Uterus (tissue), 2 donors: ENCODE measurements around the gene MANSC4.

Experiments
- CTCF ChIP-seq, 4 experiments: fragments of 200-600 bp in 2 of 4; fragments of 450-650 bp in 2 of 4; sonication (generic) in 2 of 4; IDR thresholded peaks; one replicate each; pipeline ENCODE4 v1.5.1; 2016 to 2019; ENCODE audit warnings: antibody characterized with exemption in 4 of 4, mild to moderate bottlenecking in 2 of 4, moderate library complexity in 1 of 4
- POLR2A ChIP-seq, 2 donors: fragments of 450-650 bp; IDR thresholded peaks; one replicate each; pipeline ENCODE4 v1.6.1; 2016; ENCODE audit warnings: antibody characterized with exemption in 2 of 2, mild to moderate bottlenecking in 1 of 2, moderate library complexity in 1 of 2

DNA sequence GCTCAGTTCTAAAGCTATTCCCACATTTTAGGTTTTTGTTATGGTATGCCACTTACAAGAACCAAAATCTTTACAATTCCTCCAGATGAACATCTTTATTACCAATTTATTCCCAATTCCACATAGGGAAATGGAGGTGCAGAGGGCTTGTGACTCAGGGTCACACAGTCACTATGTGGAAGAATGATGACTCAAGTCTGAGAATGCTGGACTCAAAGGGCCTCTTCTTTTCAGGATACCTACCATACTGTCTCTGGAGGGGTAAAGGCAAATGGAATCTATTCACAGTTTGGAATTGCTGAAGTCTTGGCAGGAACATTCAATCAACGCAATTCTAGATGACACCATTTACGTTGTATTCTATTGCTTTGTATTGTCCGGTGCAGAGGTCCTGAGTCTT, 48.2 kb upstream of the MANSC4 start:
- TF ChIP-seq CTCF (IDR thresholded peaks at IDR 0.05) (no peak), POLR2A (IDR thresholded peaks at IDR 0.05) (no peak)
